GM23338 (cell line): ENCODE results near the gene NECTIN1. TPM values are rescaled to one million over a fixed set of nuclear protein-coding genes. Genes with fewer than 3 reads are reported as not detected.

ENCODE experiments used
- ATAC-seq: fragments of 200-7000 bp; cut with Tn5 transposase; 3 replicates; pipeline ENCODE4 v1.9.1; 2020
- DNase-seq: peaks from one replicate; pipeline ENCODE4 v3.0.0-alpha.2; 2015; ENCODE audit warnings: low spot score
- H2AFZ ChIP-seq: fragments of 200-600 bp; sonication (generic); 2 replicates; pipeline ENCODE4 v1.8.0; 2016; ENCODE audit warnings: antibody characterized with exemption, mild to moderate bottlenecking, moderate library complexity
- H3F3A ChIP-seq: fragments of 200-600 bp; sonication (generic); replicated peaks from 2 replicates; pipeline ENCODE4 v1.8.0; 2017; ENCODE audit warnings: antibody characterized with exemption, mixed run types, low read depth
- H3K27ac ChIP-seq: fragments of 200-600 bp; sonication (generic); 2 replicates; pipeline ENCODE4 v1.6.1; 2016; ENCODE audit warnings: low read depth
- H3K27me3 ChIP-seq: fragments of 200-600 bp; sonication (generic); 2 replicates; pipeline ENCODE4 v1.8.0; 2016; ENCODE audit warnings: mild to moderate bottlenecking, mixed run types, moderate library complexity; ENCODE audit not compliant: insufficient read depth
- H3K36me3 ChIP-seq: fragments of 200-600 bp; sonication (generic); 2 replicates; pipeline ENCODE4 v1.8.0; 2016; ENCODE audit warnings: mild to moderate bottlenecking; ENCODE audit not compliant: insufficient read depth
- H3K4me1 ChIP-seq: fragments of 200-600 bp; sonication (generic); 2 replicates; pipeline ENCODE4 v1.8.0; 2016; ENCODE audit warnings: mild to moderate bottlenecking, moderate library complexity; ENCODE audit not compliant: insufficient read depth
- H3K4me2 ChIP-seq: fragments of 200-600 bp; sonication (generic); 2 replicates; pipeline ENCODE4 v1.7.1; 2017; ENCODE audit warnings: mixed run types
- H3K4me3 ChIP-seq: fragments of 200-600 bp; sonication (generic); 2 replicates; pipeline ENCODE4 v1.6.1; 2016; ENCODE audit warnings: mixed run types
- H3K79me2 ChIP-seq: fragments of 200-600 bp; sonication (generic); replicated peaks from 2 replicates; pipeline ENCODE4 v1.8.0; 2017; ENCODE audit warnings: mild to moderate bottlenecking; ENCODE audit not compliant: insufficient read depth
- H3K9me2 ChIP-seq: fragments of 200-600 bp; sonication (generic); 2 replicates; pipeline ENCODE4 v1.8.0; 2017; ENCODE audit not compliant: insufficient read depth
- H4K20me1 ChIP-seq: fragments of 200-600 bp; sonication (generic); replicated peaks from 2 replicates; pipeline ENCODE4 v1.8.0; 2017; ENCODE audit warnings: mild to moderate bottlenecking; ENCODE audit not compliant: insufficient read depth
- H3K27ac Mint-ChIP-seq: 2 replicates; pipeline ENCODE4 v1.8.0; 2020; ENCODE audit warnings: inconsistent platforms, mild to moderate bottlenecking, moderate library complexity, mixed read lengths
- H3K27me3 Mint-ChIP-seq: 3 replicates; pipeline ENCODE4 v1.8.0; 2022; ENCODE audit warnings: low read depth, mild to moderate bottlenecking, moderate library complexity, mixed read lengths, inconsistent platforms; ENCODE audit not compliant: insufficient read depth, poor library complexity
- H3K36me3 Mint-ChIP-seq: 3 replicates; pipeline ENCODE4 v1.8.0; 2021; ENCODE audit warnings: low read depth, mild to moderate bottlenecking, inconsistent platforms, moderate library complexity, mixed read lengths
- H3K4me1 Mint-ChIP-seq: 3 replicates; pipeline ENCODE4 v1.8.0; 2020; ENCODE audit warnings: mild to moderate bottlenecking, inconsistent platforms, mixed read lengths
- H3K4me3 Mint-ChIP-seq: 3 replicates; pipeline ENCODE4 v1.8.0; 2021; ENCODE audit warnings: moderate library complexity, mild to moderate bottlenecking, inconsistent platforms, mixed read lengths
- H3K9me3 Mint-ChIP-seq: 3 replicates; pipeline ENCODE4 v1.8.0; 2020; ENCODE audit warnings: moderate library complexity, mild to moderate bottlenecking, inconsistent platforms, mixed read lengths
- CREB1 ChIP-seq: fragments of 250-450 bp; sonication (Bioruptor Pico); IDR thresholded peaks from 2 replicates; pipeline ENCODE4 v1.5.0; 2020; ENCODE audit warnings: low read depth, mild to moderate bottlenecking, moderate library complexity
- EZH2phosphoT487 ChIP-seq: fragments of 200-600 bp; sonication (generic); IDR thresholded peaks from one replicate; pipeline ENCODE4 v1.8.1; 2018; ENCODE audit warnings: antibody characterized with exemption; ENCODE audit not compliant: unreplicated experiment
- NANOG ChIP-seq: IDR thresholded peaks from 2 replicates; pipeline ENCODE4 v1.6.1; 2016; ENCODE audit warnings: antibody characterized with exemption, borderline replicate concordance
- POLR2AphosphoS5 ChIP-seq: IDR thresholded peaks from 2 replicates; pipeline ENCODE4 v1.6.1; 2016; ENCODE audit warnings: antibody characterized with exemption, low read depth
- REST ChIP-seq: IDR thresholded peaks from one replicate; pipeline ENCODE4 v1.6.1; 2018; ENCODE audit warnings: antibody characterized with exemption; ENCODE audit not compliant: unreplicated experiment
- STAT1 ChIP-seq: IDR thresholded peaks from one replicate; pipeline ENCODE4 v1.6.1; 2016; ENCODE audit warnings: antibody characterized with exemption; ENCODE audit not compliant: unreplicated experiment
- ZNF114 ChIP-seq: fragments of 250-450 bp; sonication (Bioruptor Pico); IDR thresholded peaks from 2 replicates; pipeline ENCODE4 v1.5.0; 2020; ENCODE audit warnings: mild to moderate bottlenecking, moderate library complexity
- ZNF331 ChIP-seq: fragments of 250-450 bp; sonication (Bioruptor Pico); IDR thresholded peaks from 2 replicates; pipeline ENCODE4 v1.5.0; 2020; ENCODE audit warnings: low read depth, mild to moderate bottlenecking, moderate library complexity
- ZNF462 ChIP-seq: fragments of 250-450 bp; sonication (Bioruptor Pico); IDR thresholded peaks from 2 replicates; pipeline ENCODE4 v1.5.0; 2020; ENCODE audit warnings: mild to moderate bottlenecking, moderate library complexity
- polyA plus RNA-seq: library from polyadenylated mRNA; unstranded; fragments of >200 nt; fragmentation: Nextera tagmentation; extraction: Ambion mirVana; gene quantifications from 2 replicates; pipeline ENCODE4 v1.2.1, GENCODE V29; 2016
- total RNA-seq: library from RNA; depleted of rRNA; stranded (reverse); fragments of >200 nt; shearing (Covaris generic); gene quantifications from 2 replicates; pipeline ENCODE4 v1.2.3, GENCODE V29; 2014
- TF ChIP-seq, protein P1 (sequence below): IDR thresholded peaks from 2 replicates; pipeline ENCODE4 v1.6.1; 2016; ENCODE audit warnings: antibody characterized with exemption

NECTIN1 gene
- total and polyA plus RNA-seq, 2 experiments from 2014 or later = 18.7 to 56.3 TPM

DNA sequence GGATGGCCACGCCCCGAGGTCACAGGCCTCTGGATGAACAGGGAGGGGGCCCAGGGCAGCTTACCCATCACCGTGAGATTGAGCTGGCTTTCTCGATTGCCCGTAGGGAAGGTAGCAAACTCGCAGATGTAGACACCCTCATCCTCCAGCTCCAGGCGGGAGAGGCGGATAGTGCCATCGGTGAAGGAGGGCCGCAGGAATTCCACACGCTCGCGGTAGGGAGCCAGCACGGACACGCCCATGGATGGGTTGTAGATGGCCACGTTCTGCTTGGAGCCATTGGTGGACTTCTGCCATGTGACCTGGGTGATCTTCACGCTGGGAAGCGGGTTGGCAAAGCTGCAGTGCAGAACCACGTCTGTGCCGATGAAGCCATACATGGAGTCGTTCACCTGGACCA, 50.6 kb downstream of the NECTIN1 start (continued):
- TF ChIP-seq REST = no peak

- H4K20me1 ChIP-seq = peaks cover 15% of the 10 kb centered on the region
- no peaks in the 10 kb centered on the region for H3F3A ChIP-seq
- H2AFZ ChIP-seq = no peak overlapping the region
- H3K4me3 Mint-ChIP-seq = no peak overlapping the region
- DNase-seq (no peak), ATAC-seq (no peak)
- H3K27me3 Mint-ChIP-seq = peaks cover 12% of the 10 kb centered on the region
- H3K4me3 ChIP-seq = no peak overlapping the region
- no peak overlapping the region for H3K27ac Mint-ChIP-seq
- no peak overlapping the region for H3K27ac ChIP-seq
- H3K9me3 Mint-ChIP-seq = peaks cover 23% of the 10 kb centered on the region; the same call in 2 of the 3 replicates
- no peak overlapping the region for H3K4me2 ChIP-seq
- peaks cover 74% of the 10 kb centered on the region for H3K36me3 Mint-ChIP-seq
- H3K4me1 ChIP-seq = no peaks in the 10 kb centered on the region
- H3K9me2 ChIP-seq = no peaks in the 10 kb centered on the region
- peaks cover 9% of the 10 kb centered on the region for H3K79me2 ChIP-seq
- H3K36me3 ChIP-seq = peaks cover 25% of the 10 kb centered on the region; the same call in 1 of the 2 replicates
- no peaks in the 10 kb centered on the region for H3K27me3 ChIP-seq
- peaks cover 9% of the 10 kb centered on the region for H3K4me1 Mint-ChIP-seq
- TF ChIP-seq NANOG = no peak
- TF ChIP-seq EZH2phosphoT487 = no peak
- no peak for TF ChIP-seq ZNF331 (CRISPR knock-in tag)
- TF ChIP-seq CREB1 (CRISPR knock-in tag) = no peak
- TF ChIP-seq, protein P1, sequence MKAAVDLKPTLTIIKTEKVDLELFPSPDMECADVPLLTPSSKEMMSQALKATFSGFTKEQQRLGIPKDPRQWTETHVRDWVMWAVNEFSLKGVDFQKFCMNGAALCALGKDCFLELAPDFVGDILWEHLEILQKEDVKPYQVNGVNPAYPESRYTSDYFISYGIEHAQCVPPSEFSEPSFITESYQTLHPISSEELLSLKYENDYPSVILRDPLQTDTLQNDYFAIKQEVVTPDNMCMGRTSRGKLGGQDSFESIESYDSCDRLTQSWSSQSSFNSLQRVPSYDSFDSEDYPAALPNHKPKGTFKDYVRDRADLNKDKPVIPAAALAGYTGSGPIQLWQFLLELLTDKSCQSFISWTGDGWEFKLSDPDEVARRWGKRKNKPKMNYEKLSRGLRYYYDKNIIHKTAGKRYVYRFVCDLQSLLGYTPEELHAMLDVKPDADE = no peak
- no peak for TF ChIP-seq REST
- TF ChIP-seq ZNF462 (CRISPR knock-in tag) = no peak
- TF ChIP-seq ZNF114 = no peak
- TF ChIP-seq STAT1 = no peak
- TF ChIP-seq POLR2AphosphoS5 = no peak
Observed at GRCh38 chr11:119677840-119678239, 51.2 kb downstream of the NECTIN1 start.
